Spleen (tissue), 11 donors: Measurements from ENCODE around the gene FAM120A. TPM values are rescaled to one million over a fixed set of nuclear protein-coding genes. Genes with fewer than 3 reads are reported as not detected.

Source experiments
- DNase-seq: peaks from one replicate; pipeline ENCODE4 v3.0.0-alpha.2; 2020
- H3K27ac ChIP-seq, 8 donors: fragments of 200-600 bp; sonication (generic) in 7 of 8; 1 replicate in 4 of 8; 2 replicates in 4 of 8; pipeline versions ENCODE4 v1.5.0 to v1.8.0; 2016 to 2021; ENCODE audit warnings: inconsistent platforms in 4 of 8, mild to moderate bottlenecking in 4 of 8, moderate library complexity in 1 of 8
- H3K27me3 ChIP-seq, 7 donors: fragments of 200-600 bp; sonication (generic) in 6 of 7; replicated peaks in 1 of 7; 1 replicate in 4 of 7; 2 replicates in 3 of 7; pipeline versions ENCODE4 v1.5.0 to v1.8.0; 2016 to 2021; ENCODE audit warnings: inconsistent platforms in 3 of 7, mild to moderate bottlenecking in 1 of 7
- H3K36me3 ChIP-seq, 6 donors: fragments of 200-600 bp; sonication (generic) in 5 of 6; 1 replicate in 4 of 6; 2 replicates in 2 of 6; pipeline versions ENCODE4 v1.5.0 to v1.8.0; 2016 to 2021; ENCODE audit warnings: inconsistent platforms in 2 of 6
- H3K4me1 ChIP-seq, 6 donors: fragments of 200-600 bp; sonication (generic) in 5 of 6; 1 replicate in 3 of 6; 2 replicates in 3 of 6; pipeline versions ENCODE4 v1.5.0 to v1.8.0; 2016 to 2021; ENCODE audit warnings: inconsistent platforms in 3 of 6
- H3K4me3 ChIP-seq, 8 donors: fragments of 200-600 bp; sonication (generic) in 7 of 8; 1 replicate in 4 of 8; 2 replicates in 4 of 8; pipeline versions ENCODE4 v1.5.0 to v1.8.0; 2016 to 2021; ENCODE audit warnings: inconsistent platforms in 4 of 8, mild to moderate bottlenecking in 4 of 8, moderate library complexity in 2 of 8
- H3K9me3 ChIP-seq, 8 donors: fragments of 200-600 bp; sonication (generic) in 7 of 8; 1 replicate in 4 of 8; 2 replicates in 4 of 8; pipeline versions ENCODE4 v1.5.0 to v1.8.0; 2016 to 2021; ENCODE audit warnings: inconsistent platforms in 4 of 8
- POLR2A ChIP-seq, 3 donors: fragments of 450-650 bp; IDR thresholded peaks; one replicate each; pipeline ENCODE4 v1.5.1; 2017; ENCODE audit warnings: antibody characterized with exemption in 3 of 3, mild to moderate bottlenecking in 1 of 3
- POLR2AphosphoS5 ChIP-seq, 3 donors: sonication (generic); formaldehyde crosslinking; IDR thresholded peaks; one replicate each; pipeline ENCODE4 v1.5.1; 2017; ENCODE audit warnings: antibody characterized with exemption in 3 of 3
- WGBS, 5 donors: extraction: QIAGEN DNeasy Blood & Tissue Kit in 3 of 5; methylation state at CpG; one replicate each; pipeline versions ENCODE4 v1.1.5 to v1.1.7; 2013 to 2018; 5-methylcytosine and 5-hydroxymethylcytosine counted together
- intact Hi-C: fragments of 100-400 bp; cut with DNase I; formaldehyde crosslinking; loops from one replicate; pipeline ENCODE4 v1.15.0; 2023; ENCODE audit warnings: low total_unique reads
- polyA plus RNA-seq, 3 donors: library from polyadenylated mRNA; stranded (reverse); fragments of 200-250 nt; gene quantifications; one replicate each; pipeline ENCODE4 v1.2.1, GENCODE V29; 2013
- total RNA-seq, 7 donors: library from RNA; depleted of rRNA in 3 of 7; stranded (reverse); fragments of >200 nt in 3 of 7; fragmentation: NEBNext Ultra II Directional in 4 of 7; extraction: Animal tissue kit (Norgen Biotek cat#: 25700) in 4 of 7; gene quantifications; one replicate each; pipeline versions ENCODE4 v1.1.0 to v1.2.1, GENCODE V29; 2016 to 2021
- TF ChIP-seq, protein P1 (sequence below), 11 experiments: fragments of 200-600 bp in 7 of 11; fragments of 450-650 bp in 4 of 11; sonication (generic) in 4 of 11; IDR thresholded peaks in 8 of 11; conservative IDR thresholded peaks in 3 of 11; 1 replicate in 7 of 11; 2 replicates in 4 of 11; pipeline versions ENCODE4 v1.4.0 to v1.8.0; 2016 to 2021; ENCODE audit warnings: antibody characterized with exemption in 11 of 11, inconsistent platforms in 4 of 11, mild to moderate bottlenecking in 1 of 11
- donor health status: healthy with polysubstance abuse.
- donor health status: DM: no; HTN: no; CAD: no; lungs with moderate emphysema.
- donor health status: DM: no; HTN: no; CAD: no.
- donor health status: Bipolar disorder and iron deficiency.
- donor health status: healthy.
- donor health status: DM: no; HTN: no; CAD: no.
- donor health status: DM: yes; HTN: yes; CAD: no.

Gene FAM120A
- total and polyA plus RNA-seq, 10 donors, result 33.0 to 116 (median 102) TPM

DNA sequence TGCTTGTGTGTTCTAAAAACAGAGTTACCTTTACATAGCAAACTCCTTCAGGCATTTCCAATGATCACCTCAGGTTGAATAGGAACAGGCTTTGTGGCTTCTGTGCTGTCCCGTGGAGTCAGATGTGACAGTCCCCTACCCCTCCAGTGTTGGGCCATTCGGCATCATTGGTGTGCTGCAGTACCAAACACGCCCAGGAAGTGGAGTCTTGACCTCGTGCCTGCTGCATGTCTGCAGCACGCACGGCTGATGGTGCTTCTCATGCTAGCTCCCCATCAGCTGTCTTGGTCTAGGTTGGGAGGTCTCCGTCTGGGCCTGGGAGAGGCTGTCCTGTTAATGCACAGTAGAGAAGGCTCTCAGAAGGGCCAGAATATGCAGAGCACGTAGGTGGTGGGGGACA lies 82.4 kb downstream of the FAM120A start:
- H3K27ac ChIP-seq, result no peak overlapping the region
- no peaks in the 10 kb centered on the region for H3K27me3 ChIP-seq
- TF ChIP-seq POLR2A (IDR thresholded peaks at IDR 0.05) (no peak), POLR2AphosphoS5 (IDR thresholded peaks at IDR 0.05) (no peak)
- TF ChIP-seq, protein P1, sequence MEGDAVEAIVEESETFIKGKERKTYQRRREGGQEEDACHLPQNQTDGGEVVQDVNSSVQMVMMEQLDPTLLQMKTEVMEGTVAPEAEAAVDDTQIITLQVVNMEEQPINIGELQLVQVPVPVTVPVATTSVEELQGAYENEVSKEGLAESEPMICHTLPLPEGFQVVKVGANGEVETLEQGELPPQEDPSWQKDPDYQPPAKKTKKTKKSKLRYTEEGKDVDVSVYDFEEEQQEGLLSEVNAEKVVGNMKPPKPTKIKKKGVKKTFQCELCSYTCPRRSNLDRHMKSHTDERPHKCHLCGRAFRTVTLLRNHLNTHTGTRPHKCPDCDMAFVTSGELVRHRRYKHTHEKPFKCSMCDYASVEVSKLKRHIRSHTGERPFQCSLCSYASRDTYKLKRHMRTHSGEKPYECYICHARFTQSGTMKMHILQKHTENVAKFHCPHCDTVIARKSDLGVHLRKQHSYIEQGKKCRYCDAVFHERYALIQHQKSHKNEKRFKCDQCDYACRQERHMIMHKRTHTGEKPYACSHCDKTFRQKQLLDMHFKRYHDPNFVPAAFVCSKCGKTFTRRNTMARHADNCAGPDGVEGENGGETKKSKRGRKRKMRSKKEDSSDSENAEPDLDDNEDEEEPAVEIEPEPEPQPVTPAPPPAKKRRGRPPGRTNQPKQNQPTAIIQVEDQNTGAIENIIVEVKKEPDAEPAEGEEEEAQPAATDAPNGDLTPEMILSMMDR (IDR thresholded peaks at IDR 0.05 in 8 of 11, conservative IDR thresholded peaks at IDR 0.05 in 3 of 11), result no peak
- 86 to 89% (median 86%) methylated on average over 8 of the region's 8 CpGs for WGBS, 5 donors
- DNase-seq, result no peak
- no peak overlapping the region for H3K4me3 ChIP-seq
- H3K36me3 ChIP-seq, result peaks cover 0 to 100% (median 45%) of the 10 kb centered on the region in 6 donors
- no peaks in the 10 kb centered on the region for H3K4me1 ChIP-seq
- H3K9me3 ChIP-seq, result no peaks in the 10 kb centered on the region
- intact Hi-C loops, result no loop called here

GRCh38 chr9:93536167-93536566 lies 84.7 kb downstream of the FAM120A start:
- TF ChIP-seq POLR2AphosphoS5 (IDR thresholded peaks at IDR 0.05) (no peak), POLR2A (IDR thresholded peaks at IDR 0.05) (no peak)
- TF ChIP-seq, protein P1 (IDR thresholded peaks at IDR 0.05 in 8 of 11, conservative IDR thresholded peaks at IDR 0.05 in 3 of 11), result no peak
- no peaks in the 10 kb centered on the region for H3K9me3 ChIP-seq
- H3K4me1 ChIP-seq, result no peaks in the 10 kb centered on the region
- H3K36me3 ChIP-seq, result peaks cover 0 to 100% (median 40%) of the 10 kb centered on the region in 6 donors
- no peak overlapping the region for H3K27ac ChIP-seq
- intact Hi-C loops, result no loop called here
- H3K27me3 ChIP-seq, result no peaks in the 10 kb centered on the region
- H3K4me3 ChIP-seq, result no peak overlapping the region
- no peak for DNase-seq
- WGBS, 5 donors, result 96 to 99% (median 97%) methylated on average over 4 of the region's 4 CpGs

DNA sequence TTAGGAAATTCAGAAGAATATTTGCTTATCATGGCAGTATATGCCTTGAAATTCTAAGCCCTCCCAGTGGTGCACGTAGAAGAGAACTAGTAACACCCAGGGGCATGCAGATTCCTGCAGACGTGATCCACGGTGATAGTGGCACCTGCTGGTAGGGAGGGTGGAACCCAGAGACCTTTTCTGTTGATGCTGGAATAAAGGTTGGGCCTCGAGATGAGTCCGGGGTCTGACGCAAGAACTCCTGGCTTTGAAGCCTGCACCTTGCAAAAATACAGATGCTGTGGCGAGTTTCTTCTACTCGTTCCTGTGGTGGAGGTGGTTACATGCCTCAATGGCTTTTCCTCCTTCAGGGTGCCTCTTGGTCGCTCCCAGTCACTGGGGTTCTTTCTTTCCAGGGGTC lies 85.4 kb downstream of the FAM120A start:
- intact Hi-C loops, result no loop called here
- TF ChIP-seq POLR2A (IDR thresholded peaks at IDR 0.05), result no peak
- H3K27ac ChIP-seq, result no peak overlapping the region
- H3K4me3 ChIP-seq, result no peak overlapping the region
- 65 to 85% (median 76%) methylated on average over 9 of the region's 9 CpGs for WGBS, 5 donors
- H3K9me3 ChIP-seq, result no peaks in the 10 kb centered on the region
- peaks cover 0 to 100% (median 36%) of the 10 kb centered on the region in 6 donors for H3K36me3 ChIP-seq
- no peak for DNase-seq
- no peaks in the 10 kb centered on the region for H3K4me1 ChIP-seq
- no peaks in the 10 kb centered on the region for H3K27me3 ChIP-seq

GRCh38 chr9:93540305-93540704 lies 88.8 kb downstream of the FAM120A start:
- no peaks in the 10 kb centered on the region for H3K27me3 ChIP-seq
- peaks cover 0 to 100% (median 41%) of the 10 kb centered on the region in 6 donors for H3K36me3 ChIP-seq
- 94 to 99% (median 96%) methylated on average over 8 of the region's 8 CpGs for WGBS, 5 donors
- no peak for TF ChIP-seq POLR2A (IDR thresholded peaks at IDR 0.05)
- no peak for TF ChIP-seq POLR2AphosphoS5 (IDR thresholded peaks at IDR 0.05)
- TF ChIP-seq, protein P1 (IDR thresholded peaks at IDR 0.05 in 8 of 11, conservative IDR thresholded peaks at IDR 0.05 in 3 of 11), result no peak
- H3K9me3 ChIP-seq, result no peaks in the 10 kb centered on the region
- H3K4me1 ChIP-seq, result no peaks in the 10 kb centered on the region
- intact Hi-C loops, result no loop called here
- H3K27ac ChIP-seq, result no peak overlapping the region
- no peak for DNase-seq
- no peak overlapping the region for H3K4me3 ChIP-seq

GRCh38 chr9:93541005-93541404 lies 89.5 kb downstream of the FAM120A start:
- TF ChIP-seq POLR2A (IDR thresholded peaks at IDR 0.05) (no peak), POLR2AphosphoS5 (IDR thresholded peaks at IDR 0.05) (no peak)
- TF ChIP-seq, protein P1 (IDR thresholded peaks at IDR 0.05 in 8 of 11, conservative IDR thresholded peaks at IDR 0.05 in 3 of 11), result no peak
- Histone ChIP-seq H3K4me1 (no peaks in the 10 kb centered on the region), H3K4me3 (no peak overlapping the region), H3K27ac (no peak overlapping the region), H3K27me3 (no peaks in the 10 kb centered on the region), H3K36me3 (peaks cover 0 to 100% (median 45%) of the 10 kb centered on the region in 6 donors), H3K9me3 (no peaks in the 10 kb centered on the region)
- no peak for DNase-seq
- intact Hi-C loops, result no loop called here
- 88 to 97% (median 93%) methylated on average over 4 of the region's 4 CpGs for WGBS, 5 donors
